ENCODE measurements around the gene SH3RF3.

Gene SH3RF3

GRCh38 chr2:109352898-109353689 is 224.1 kb downstream of the SH3RF3 start:
- peaks cover 8 to 49% (median 45%) of the 10 kb centered on the region in 4 experiments for H3K4me1 ChIP-seq (ENCODE audit: control extremely low read depth in 1 of 4, control insufficient read depth in 4 of 4, insufficient read depth in 4 of 4, low read length in 3 of 4)
- no peak overlapping the region for H3K4me3 ChIP-seq (ENCODE audit: control insufficient read depth in 1 of 7, extremely low read depth in 1 of 7, insufficient read depth in 4 of 7, low read depth in 2 of 7, low read length in 6 of 7)
- no peak overlapping the region for H3K27ac ChIP-seq (ENCODE audit: insufficient read depth in 1 of 2, low read depth in 1 of 2, low read length in 2 of 2, poor library complexity in 1 of 2, severe bottlenecking in 2 of 2)
- ChIA-PET POLR2A (no interaction called here), CTCF (interaction anchor here (1.1 kb wide), 1 partner anchor 154 kb away, joined by 3 read pairs; no protein-coding TSS in a partner anchor)
- H3K36me3 ChIP-seq (ENCODE audit: control insufficient read depth in 4 of 4, insufficient read depth in 4 of 4, low read length in 3 of 4): no peaks in the 10 kb centered on the region
- 97% methylated on average over 14 of the region's 14 CpGs for WGBS (ENCODE audit: insufficient coverage)
- H3K9me3 ChIP-seq (ENCODE audit: control extremely low read depth in 1 of 5, control insufficient read depth in 4 of 5, insufficient read depth in 2 of 5, low read depth in 1 of 5, low read length in 4 of 5): peaks cover 0 to 3% (median 0%) of the 10 kb centered on the region in 5 experiments
- no peak for DNase-seq
- H3K27me3 ChIP-seq (replicated peaks in 2 of 5; ENCODE audit: control insufficient read depth in 4 of 5, insufficient read depth in 5 of 5, low read length in 4 of 5): peaks cover 0 to 4% (median 0%) of the 10 kb centered on the region in 5 experiments

GRCh38 chr2:109353806-109354745 is 225.1 kb downstream of the SH3RF3 start:
- DNase-seq: no peak
- H3K9me3 ChIP-seq (ENCODE audit: control extremely low read depth in 1 of 5, control insufficient read depth in 4 of 5, insufficient read depth in 2 of 5, low read depth in 1 of 5, low read length in 4 of 5): peaks cover 0 to 6% (median 3%) of the 10 kb centered on the region in 5 experiments
- H3K36me3 ChIP-seq (ENCODE audit: control insufficient read depth in 4 of 4, insufficient read depth in 4 of 4, low read length in 3 of 4): no peaks in the 10 kb centered on the region
- H3K4me3 ChIP-seq (ENCODE audit: control insufficient read depth in 1 of 7, extremely low read depth in 1 of 7, insufficient read depth in 4 of 7, low read depth in 2 of 7, low read length in 6 of 7): no peak overlapping the region
- ChIA-PET POLR2A (no interaction called here), CTCF (interaction anchor here (0.6 to 1.2 kb wide), 3 partner anchors 9 to 93 kb away, joined by 3 read pairs; no protein-coding TSS in a partner anchor)
- peaks cover 0 to 4% (median 0%) of the 10 kb centered on the region in 5 experiments for H3K27me3 ChIP-seq (replicated peaks in 2 of 5; ENCODE audit: control insufficient read depth in 4 of 5, insufficient read depth in 5 of 5, low read length in 4 of 5)
- peaks cover 8 to 39% (median 35%) of the 10 kb centered on the region in 4 experiments for H3K4me1 ChIP-seq (ENCODE audit: control extremely low read depth in 1 of 4, control insufficient read depth in 4 of 4, insufficient read depth in 4 of 4, low read length in 3 of 4)
- no peak overlapping the region for H3K27ac ChIP-seq (ENCODE audit: insufficient read depth in 1 of 2, low read depth in 1 of 2, low read length in 2 of 2, poor library complexity in 1 of 2, severe bottlenecking in 2 of 2)
- WGBS (ENCODE audit: insufficient coverage): 92% methylated on average over 20 of the region's 22 CpGs

GRCh38 chr2:109355192-109355843 is 226.3 kb downstream of the SH3RF3 start:
- CTCF ChIA-PET: interaction anchor here (0.6 to 1.2 kb wide), 3 partner anchors 10 to 94 kb away, joined by 3 read pairs; no protein-coding TSS in a partner anchor

GRCh38 chr2:109356324-109357035 is 227.5 kb downstream of the SH3RF3 start:
- no peak overlapping the region for H3K4me3 ChIP-seq (ENCODE audit: control insufficient read depth in 1 of 7, extremely low read depth in 1 of 7, insufficient read depth in 4 of 7, low read depth in 2 of 7, low read length in 6 of 7)
- H3K36me3 ChIP-seq (ENCODE audit: control insufficient read depth in 4 of 4, insufficient read depth in 4 of 4, low read length in 3 of 4): no peaks in the 10 kb centered on the region
- H3K27ac ChIP-seq (ENCODE audit: insufficient read depth in 1 of 2, low read depth in 1 of 2, low read length in 2 of 2, poor library complexity in 1 of 2, severe bottlenecking in 2 of 2): no peak overlapping the region
- WGBS (ENCODE audit: insufficient coverage): 95% methylated on average over 4 of the region's 7 CpGs
- ChIA-PET CTCF (no interaction called here), POLR2A (no interaction called here)
- peaks cover 0 to 2% (median 0%) of the 10 kb centered on the region in 5 experiments for H3K27me3 ChIP-seq (replicated peaks in 2 of 5; ENCODE audit: control insufficient read depth in 4 of 5, insufficient read depth in 5 of 5, low read length in 4 of 5)
- peaks cover 4 to 15% (median 12%) of the 10 kb centered on the region in 4 experiments for H3K4me1 ChIP-seq (ENCODE audit: control extremely low read depth in 1 of 4, control insufficient read depth in 4 of 4, insufficient read depth in 4 of 4, low read length in 3 of 4)
- H3K9me3 ChIP-seq (ENCODE audit: control extremely low read depth in 1 of 5, control insufficient read depth in 4 of 5, insufficient read depth in 2 of 5, low read depth in 1 of 5, low read length in 4 of 5): peaks cover 0 to 12% (median 3%) of the 10 kb centered on the region in 5 experiments
- DNase-seq: no peak

More at GRCh38 chr2:109355192-109355843, 226.3 kb downstream of the SH3RF3 start:
- no peak overlapping the region for H3K4me3 ChIP-seq (ENCODE audit: control insufficient read depth in 1 of 7, extremely low read depth in 1 of 7, insufficient read depth in 4 of 7, low read depth in 2 of 7, low read length in 6 of 7)
- H3K27me3 ChIP-seq (replicated peaks in 2 of 5; ENCODE audit: control insufficient read depth in 4 of 5, insufficient read depth in 5 of 5, low read length in 4 of 5): peaks cover 0 to 2% (median 0%) of the 10 kb centered on the region in 5 experiments
- no peaks in the 10 kb centered on the region for H3K36me3 ChIP-seq (ENCODE audit: control insufficient read depth in 4 of 4, insufficient read depth in 4 of 4, low read length in 3 of 4)
- no peak overlapping the region for H3K27ac ChIP-seq (ENCODE audit: insufficient read depth in 1 of 2, low read depth in 1 of 2, low read length in 2 of 2, poor library complexity in 1 of 2, severe bottlenecking in 2 of 2)
- peaks cover 6 to 27% (median 23%) of the 10 kb centered on the region in 4 experiments for H3K4me1 ChIP-seq (ENCODE audit: control extremely low read depth in 1 of 4, control insufficient read depth in 4 of 4, insufficient read depth in 4 of 4, low read length in 3 of 4)
- no peak for DNase-seq
- 100% methylated on average over 4 of the region's 8 CpGs for WGBS (ENCODE audit: insufficient coverage)
- peaks cover 0 to 10% (median 3%) of the 10 kb centered on the region in 5 experiments for H3K9me3 ChIP-seq (ENCODE audit: control extremely low read depth in 1 of 5, control insufficient read depth in 4 of 5, insufficient read depth in 2 of 5, low read depth in 1 of 5, low read length in 4 of 5)
- POLR2A ChIA-PET: no interaction called here

- DNase-seq: no peak
Measured at GRCh38 chr2:109364217-109364616, 235.2 kb downstream of the SH3RF3 start.

GRCh38 chr2:109365131-109365530 is 236.1 kb downstream of the SH3RF3 start:
- Histone ChIP-seq H3K4me3 (ENCODE audit: control insufficient read depth in 1 of 7, extremely low read depth in 1 of 7, insufficient read depth in 4 of 7, low read depth in 2 of 7, low read length in 6 of 7) (no peak overlapping the region), H3K4me1 (ENCODE audit: control extremely low read depth in 1 of 4, control insufficient read depth in 4 of 4, insufficient read depth in 4 of 4, low read length in 3 of 4) (no peaks in the 10 kb centered on the region), H3K27me3 (replicated peaks in 2 of 5; ENCODE audit: control insufficient read depth in 4 of 5, insufficient read depth in 5 of 5, low read length in 4 of 5) (no peaks in the 10 kb centered on the region), H3K9me3 (ENCODE audit: control extremely low read depth in 1 of 5, control insufficient read depth in 4 of 5, insufficient read depth in 2 of 5, low read depth in 1 of 5, low read length in 4 of 5) (peaks cover 0 to 2% (median 0%) of the 10 kb centered on the region in 5 experiments), H3K27ac (ENCODE audit: insufficient read depth in 1 of 2, low read depth in 1 of 2, low read length in 2 of 2, poor library complexity in 1 of 2, severe bottlenecking in 2 of 2) (no peak overlapping the region), H3K36me3 (ENCODE audit: control insufficient read depth in 4 of 4, insufficient read depth in 4 of 4, low read length in 3 of 4) (no peaks in the 10 kb centered on the region)
- CTCF ChIA-PET: no interaction called here
- no peak for DNase-seq
- 83% methylated on average over 3 of the region's 3 CpGs for WGBS (ENCODE audit: insufficient coverage)
- POLR2A ChIA-PET: no interaction called here

More at GRCh38 chr2:109364217-109364616, 235.2 kb downstream of the SH3RF3 start:
- H3K9me3 ChIP-seq (ENCODE audit: control extremely low read depth in 1 of 5, control insufficient read depth in 4 of 5, insufficient read depth in 2 of 5, low read depth in 1 of 5, low read length in 4 of 5): peaks cover 0 to 7% (median 0%) of the 10 kb centered on the region in 5 experiments
- no peak overlapping the region for H3K27ac ChIP-seq (ENCODE audit: insufficient read depth in 1 of 2, low read depth in 1 of 2, low read length in 2 of 2, poor library complexity in 1 of 2, severe bottlenecking in 2 of 2)
- CTCF ChIA-PET: no interaction called here
- H3K4me1 ChIP-seq (ENCODE audit: control extremely low read depth in 1 of 4, control insufficient read depth in 4 of 4, insufficient read depth in 4 of 4, low read length in 3 of 4): no peaks in the 10 kb centered on the region
- POLR2A ChIA-PET: no interaction called here
- no peaks in the 10 kb centered on the region for H3K36me3 ChIP-seq (ENCODE audit: control insufficient read depth in 4 of 4, insufficient read depth in 4 of 4, low read length in 3 of 4)
- no peaks in the 10 kb centered on the region for H3K27me3 ChIP-seq (replicated peaks in 2 of 5; ENCODE audit: control insufficient read depth in 4 of 5, insufficient read depth in 5 of 5, low read length in 4 of 5)
- 100% methylated on average over 1 of the region's 4 CpGs for WGBS (ENCODE audit: insufficient coverage)
- H3K4me3 ChIP-seq (ENCODE audit: control insufficient read depth in 1 of 7, extremely low read depth in 1 of 7, insufficient read depth in 4 of 7, low read depth in 2 of 7, low read length in 6 of 7): no peak overlapping the region

All from common myeloid progenitor, CD34-positive (primary cell).